ENCODE results near the gene AGPS. TPM values are rescaled to one million over a fixed set of nuclear protein-coding genes. Genes with fewer than 3 reads are reported as not detected.

Gene AGPS
- total RNA-seq, 1 experiment from 2014 or later = 28.4 TPM

GRCh38 chr2:177556153-177556552 lies 163.6 kb downstream of the AGPS start:
- Histone ChIP-seq H3K27me3 (ENCODE audit: control insufficient read depth, insufficient read depth, low read length) (no peaks in the 10 kb centered on the region), H3K4me3 (ENCODE audit: insufficient read depth, low read depth, low read length) (no peak overlapping the region), H3K36me3 (replicated peaks; ENCODE audit: control insufficient read depth, insufficient read depth, low read length) (no peaks in the 10 kb centered on the region)
- no peak for DNase-seq

- Histone ChIP-seq H3K27me3 (ENCODE audit: control insufficient read depth, insufficient read depth, low read length) (no peaks in the 10 kb centered on the region), H3K4me3 (ENCODE audit: insufficient read depth, low read depth, low read length) (no peak overlapping the region), H3K36me3 (replicated peaks; ENCODE audit: control insufficient read depth, insufficient read depth, low read length) (no peaks in the 10 kb centered on the region)
- DNase-seq = no peak
Observed at GRCh38 chr2:177557794-177558193, 165.2 kb downstream of the AGPS start.

- Histone ChIP-seq H3K27me3 (ENCODE audit: control insufficient read depth, insufficient read depth, low read length) (no peaks in the 10 kb centered on the region), H3K4me3 (ENCODE audit: insufficient read depth, low read depth, low read length) (no peak overlapping the region), H3K36me3 (replicated peaks; ENCODE audit: control insufficient read depth, insufficient read depth, low read length) (no peaks in the 10 kb centered on the region)
- no peak for DNase-seq
Observed at GRCh38 chr2:177559638-177560037, 167.1 kb downstream of the AGPS start.

- Histone ChIP-seq H3K4me3 (ENCODE audit: insufficient read depth, low read depth, low read length) (no peak overlapping the region), H3K36me3 (replicated peaks; ENCODE audit: control insufficient read depth, insufficient read depth, low read length) (no peaks in the 10 kb centered on the region), H3K27me3 (ENCODE audit: control insufficient read depth, insufficient read depth, low read length) (no peaks in the 10 kb centered on the region)
- no peak for DNase-seq
Observed at GRCh38 chr2:177568390-177568789, 175.8 kb downstream of the AGPS start.

GRCh38 chr2:177568893-177569292 lies 176.3 kb downstream of the AGPS start:
- no peaks in the 10 kb centered on the region for H3K36me3 ChIP-seq (replicated peaks; ENCODE audit: control insufficient read depth, insufficient read depth, low read length)
- H3K4me3 ChIP-seq (ENCODE audit: insufficient read depth, low read depth, low read length) = no peak overlapping the region
- DNase-seq = no peak
- H3K27me3 ChIP-seq (ENCODE audit: control insufficient read depth, insufficient read depth, low read length) = no peaks in the 10 kb centered on the region

- Histone ChIP-seq H3K36me3 (replicated peaks; ENCODE audit: control insufficient read depth, insufficient read depth, low read length) (no peaks in the 10 kb centered on the region), H3K4me3 (ENCODE audit: insufficient read depth, low read depth, low read length) (no peak overlapping the region), H3K27me3 (ENCODE audit: control insufficient read depth, insufficient read depth, low read length) (no peaks in the 10 kb centered on the region)
- DNase-seq = no peak
Observed at GRCh38 chr2:177572236-177572671, 179.7 kb downstream of the AGPS start.

- Histone ChIP-seq H3K4me3 (ENCODE audit: insufficient read depth, low read depth, low read length) (no peak overlapping the region), H3K27me3 (ENCODE audit: control insufficient read depth, insufficient read depth, low read length) (no peaks in the 10 kb centered on the region), H3K36me3 (replicated peaks; ENCODE audit: control insufficient read depth, insufficient read depth, low read length) (no peaks in the 10 kb centered on the region)
- no peak for DNase-seq
Observed at GRCh38 chr2:177573120-177573519, 180.5 kb downstream of the AGPS start.

- no peak overlapping the region for H3K4me3 ChIP-seq (ENCODE audit: insufficient read depth, low read depth, low read length)
- peak; percentile 9 for DNase-seq
- no peaks in the 10 kb centered on the region for H3K36me3 ChIP-seq (replicated peaks; ENCODE audit: control insufficient read depth, insufficient read depth, low read length)
- H3K27me3 ChIP-seq (ENCODE audit: control insufficient read depth, insufficient read depth, low read length) = no peaks in the 10 kb centered on the region
Observed at GRCh38 chr2:177574356-177574755, 181.8 kb downstream of the AGPS start.

- Histone ChIP-seq H3K27me3 (ENCODE audit: control insufficient read depth, insufficient read depth, low read length) (no peaks in the 10 kb centered on the region), H3K4me3 (ENCODE audit: insufficient read depth, low read depth, low read length) (no peak overlapping the region), H3K36me3 (replicated peaks; ENCODE audit: control insufficient read depth, insufficient read depth, low read length) (no peaks in the 10 kb centered on the region)
- no peak for DNase-seq
Observed at GRCh38 chr2:177575358-177575757, 182.8 kb downstream of the AGPS start.

- H3K36me3 ChIP-seq (replicated peaks; ENCODE audit: control insufficient read depth, insufficient read depth, low read length) = no peaks in the 10 kb centered on the region
- no peaks in the 10 kb centered on the region for H3K27me3 ChIP-seq (ENCODE audit: control insufficient read depth, insufficient read depth, low read length)
- no peak overlapping the region for H3K4me3 ChIP-seq (ENCODE audit: insufficient read depth, low read depth, low read length)
- no peak for DNase-seq
Observed at GRCh38 chr2:177577075-177577474, 184.5 kb downstream of the AGPS start.

GRCh38 chr2:177578454-177578853 lies 185.9 kb downstream of the AGPS start:
- Histone ChIP-seq H3K27me3 (ENCODE audit: control insufficient read depth, insufficient read depth, low read length) (no peaks in the 10 kb centered on the region), H3K4me3 (ENCODE audit: insufficient read depth, low read depth, low read length) (no peak overlapping the region), H3K36me3 (replicated peaks; ENCODE audit: control insufficient read depth, insufficient read depth, low read length) (no peaks in the 10 kb centered on the region)
- DNase-seq = no peak

GRCh38 chr2:177579486-177580036 lies 187.0 kb downstream of the AGPS start:
- no peak for DNase-seq
- Histone ChIP-seq H3K4me3 (ENCODE audit: insufficient read depth, low read depth, low read length) (no peak overlapping the region), H3K27me3 (ENCODE audit: control insufficient read depth, insufficient read depth, low read length) (no peaks in the 10 kb centered on the region), H3K36me3 (replicated peaks; ENCODE audit: control insufficient read depth, insufficient read depth, low read length) (no peaks in the 10 kb centered on the region)

- no peaks in the 10 kb centered on the region for H3K27me3 ChIP-seq (ENCODE audit: control insufficient read depth, insufficient read depth, low read length)
- H3K36me3 ChIP-seq (replicated peaks; ENCODE audit: control insufficient read depth, insufficient read depth, low read length) = no peaks in the 10 kb centered on the region
- no peak overlapping the region for H3K4me3 ChIP-seq (ENCODE audit: insufficient read depth, low read depth, low read length)
- no peak for DNase-seq
Observed at GRCh38 chr2:177582000-177582399, 189.4 kb downstream of the AGPS start.

GRCh38 chr2:177584030-177584692 lies 191.6 kb downstream of the AGPS start:
- DNase-seq = no peak
- Histone ChIP-seq H3K36me3 (replicated peaks; ENCODE audit: control insufficient read depth, insufficient read depth, low read length) (no peaks in the 10 kb centered on the region), H3K27me3 (ENCODE audit: control insufficient read depth, insufficient read depth, low read length) (no peaks in the 10 kb centered on the region), H3K4me3 (ENCODE audit: insufficient read depth, low read depth, low read length) (no peak overlapping the region)

GRCh38 chr2:177585234-177585863 lies 192.8 kb downstream of the AGPS start:
- Histone ChIP-seq H3K4me3 (ENCODE audit: insufficient read depth, low read depth, low read length) (no peak overlapping the region), H3K27me3 (ENCODE audit: control insufficient read depth, insufficient read depth, low read length) (no peaks in the 10 kb centered on the region), H3K36me3 (replicated peaks; ENCODE audit: control insufficient read depth, insufficient read depth, low read length) (no peaks in the 10 kb centered on the region)
- no peak for DNase-seq
